HG02588 (cell line): ENCODE measurements around the gene OPRL1.
"Not testable (repeated sequence)": the region's sequence is repeated elsewhere in the genome, so short reads cannot be mapped to it uniquely, and the experiment has no call there.

ENCODE experiments used
- ATAC-seq: cut with Tn5 transposase; IDR thresholded peaks from one replicate; pipeline ENCODE4 v1.9.1; 2021; ENCODE audit warnings: mild to moderate bottlenecking, moderate library complexity; ENCODE audit not compliant: unreplicated experiment

The OPRL1 gene

DNA sequence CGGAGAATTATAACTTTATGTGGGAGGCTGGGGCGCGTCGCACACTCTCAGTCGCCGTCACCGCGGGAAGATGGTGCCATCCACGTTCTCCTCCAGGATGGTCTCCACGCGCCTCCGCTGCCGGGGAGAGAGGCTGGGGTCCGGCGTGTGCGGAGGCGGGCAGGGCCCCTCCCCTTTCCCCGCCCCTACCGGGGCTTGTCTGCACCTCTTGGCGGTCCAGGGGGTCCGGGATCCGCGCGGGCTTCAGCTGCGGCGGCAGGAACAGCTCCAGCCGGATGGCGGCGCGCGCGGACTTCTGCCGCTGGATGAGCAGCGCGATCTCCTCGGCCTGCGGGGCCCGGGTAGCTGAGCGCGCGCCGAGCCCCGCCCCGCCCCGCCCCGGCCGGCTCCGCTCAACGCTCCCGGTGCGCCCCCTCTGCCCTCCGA is 3.5 kb downstream of the OPRL1 start:
- ATAC-seq = no peak

DNA sequence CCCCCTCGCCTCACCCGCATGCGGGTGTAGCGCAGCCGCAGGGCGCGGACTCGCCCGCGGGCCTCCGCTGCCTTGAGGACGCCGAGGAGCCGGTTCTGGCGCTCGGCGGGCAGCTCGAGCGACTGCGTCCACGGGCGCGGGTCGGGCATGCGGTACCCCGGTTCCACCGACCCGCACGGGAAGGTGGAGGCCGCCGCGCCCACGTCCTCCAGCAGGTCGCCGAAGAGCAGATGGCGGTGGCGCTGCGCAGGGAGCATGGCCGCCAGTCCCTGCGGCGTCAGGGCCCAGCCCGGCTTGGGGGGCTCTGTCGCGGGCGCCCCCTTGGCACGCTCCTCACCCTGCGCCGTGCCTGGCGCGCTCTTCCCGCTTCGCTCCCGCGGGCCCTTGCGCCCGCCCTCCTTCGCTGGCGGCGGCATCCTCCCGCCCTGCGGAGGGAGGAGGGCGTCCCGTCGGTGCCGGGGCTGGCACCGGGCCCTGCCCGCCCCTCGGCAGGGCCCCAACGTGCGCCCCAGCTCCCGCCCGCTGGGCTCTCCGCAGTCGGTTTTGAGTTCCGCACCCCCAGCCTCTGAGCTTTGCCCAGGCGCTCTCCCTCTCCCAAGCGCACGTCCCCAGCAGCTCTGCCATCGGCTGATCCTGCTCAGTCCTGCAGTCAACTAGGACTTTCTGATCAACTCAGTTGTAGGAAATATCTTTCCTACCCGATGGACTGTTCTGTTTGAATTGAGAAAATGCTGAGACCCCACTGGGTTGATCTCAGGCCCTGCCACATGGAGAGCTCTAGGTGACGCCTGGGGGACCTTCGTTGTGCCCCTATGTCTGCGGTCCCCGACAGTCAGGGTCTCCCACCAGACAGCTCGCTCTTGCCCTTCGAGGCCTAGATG is 4.2 kb downstream of the OPRL1 start, which contains the start of gene LKAAEAR1:
Gene LKAAEAR1, minus strand, starts transcription at position 595 of the 881 bp plus-strand sequence. Its CDS starts 179 bp downstream, at position 416.
- ATAC-seq = no peak

DNA sequence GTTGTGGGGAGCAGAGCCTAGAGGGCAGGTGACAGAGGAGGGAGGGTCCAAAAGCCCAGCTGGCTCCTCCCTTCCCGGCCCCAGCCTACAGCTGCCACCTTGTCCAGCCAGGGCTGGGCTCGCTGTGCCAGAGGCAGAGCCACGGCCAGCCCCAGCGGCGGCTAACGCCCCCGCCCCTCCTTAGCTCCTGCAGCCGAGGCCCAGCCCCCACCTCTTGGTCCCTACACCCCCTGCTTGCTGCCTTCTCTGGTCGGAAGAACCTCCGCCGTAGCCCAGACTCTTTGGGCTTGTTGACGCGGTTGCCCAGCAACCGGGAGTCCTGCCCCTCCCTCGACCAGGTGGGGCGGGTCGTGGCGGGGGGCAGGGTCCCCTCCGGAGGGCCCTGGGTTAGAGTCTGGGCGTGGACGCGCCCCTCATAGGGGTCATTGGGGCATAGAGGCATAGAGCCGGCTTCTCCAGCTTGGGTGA is 4.8 kb downstream of the OPRL1 start:
- no peak for ATAC-seq

DNA sequence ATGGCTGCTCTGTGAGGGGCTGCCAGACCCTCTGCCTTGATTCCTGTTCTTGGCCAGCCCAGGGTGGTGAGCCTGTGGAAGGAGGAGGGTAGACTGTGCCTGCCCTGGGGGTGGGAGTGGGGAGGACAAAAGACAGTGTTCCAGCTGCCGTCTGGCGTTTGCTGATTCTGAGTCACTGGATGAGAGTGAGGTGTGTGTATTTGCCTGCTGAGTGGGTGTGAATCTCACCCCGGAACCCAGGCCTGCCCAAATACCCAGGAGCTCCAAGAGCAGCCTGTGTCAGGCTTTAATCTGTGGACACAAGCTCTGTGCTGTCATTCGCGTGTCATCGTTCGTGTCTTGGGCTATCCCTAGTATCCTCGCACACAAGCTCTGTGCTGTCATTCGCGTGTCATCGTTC is 6.9 kb downstream of the OPRL1 start:
- no peak for ATAC-seq

DNA sequence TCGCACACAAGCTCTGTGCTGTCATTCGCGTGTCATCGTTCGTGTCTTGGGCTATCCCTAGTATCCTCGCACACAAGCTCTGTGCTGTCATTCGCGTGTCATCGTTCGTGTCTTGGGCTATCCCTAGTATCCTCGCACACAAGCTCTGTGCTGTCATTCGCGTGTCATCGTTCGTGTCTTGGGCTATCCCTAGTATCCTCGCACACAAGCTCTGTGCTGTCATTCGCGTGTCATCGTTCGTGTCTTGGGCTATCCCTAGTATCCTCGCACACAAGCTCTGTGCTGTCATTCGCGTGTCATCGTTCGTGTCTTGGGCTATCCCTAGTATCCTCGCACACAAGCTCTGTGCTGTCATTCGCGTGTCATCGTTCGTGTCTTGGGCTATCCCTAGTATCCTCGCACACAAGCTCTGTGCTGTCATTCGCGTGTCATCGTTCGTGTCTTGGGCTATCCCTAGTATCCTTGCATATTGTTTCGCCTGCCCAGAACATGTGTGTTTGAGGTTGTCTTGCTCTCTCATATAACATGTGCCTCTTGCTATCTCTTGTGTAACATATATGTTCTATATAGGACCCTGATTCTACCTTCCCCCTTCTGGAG is 7.4 kb downstream of the OPRL1 start:
- ATAC-seq = not testable (repeated sequence)

DNA sequence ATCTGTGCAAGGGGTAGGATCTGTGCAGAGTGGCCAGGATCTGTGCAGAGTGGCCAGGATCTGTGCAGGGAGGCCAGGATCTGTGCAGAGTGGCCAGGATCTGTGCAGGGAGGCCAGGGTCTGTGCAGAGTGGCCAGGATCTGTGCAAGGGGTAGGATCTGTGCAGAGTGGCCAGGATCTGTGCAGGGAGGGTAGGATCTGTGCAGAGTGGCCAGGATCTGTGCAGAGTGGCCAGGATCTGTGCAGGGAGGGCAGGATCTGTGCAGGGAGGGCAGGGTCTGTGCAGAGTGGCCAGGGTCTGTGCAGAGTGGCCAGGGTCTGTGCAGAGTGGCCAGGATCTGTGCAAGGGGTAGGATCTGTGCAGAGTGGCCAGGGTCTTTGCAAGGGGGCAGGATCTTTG is 8.7 kb downstream of the OPRL1 start:
- not testable (repeated sequence) for ATAC-seq

DNA sequence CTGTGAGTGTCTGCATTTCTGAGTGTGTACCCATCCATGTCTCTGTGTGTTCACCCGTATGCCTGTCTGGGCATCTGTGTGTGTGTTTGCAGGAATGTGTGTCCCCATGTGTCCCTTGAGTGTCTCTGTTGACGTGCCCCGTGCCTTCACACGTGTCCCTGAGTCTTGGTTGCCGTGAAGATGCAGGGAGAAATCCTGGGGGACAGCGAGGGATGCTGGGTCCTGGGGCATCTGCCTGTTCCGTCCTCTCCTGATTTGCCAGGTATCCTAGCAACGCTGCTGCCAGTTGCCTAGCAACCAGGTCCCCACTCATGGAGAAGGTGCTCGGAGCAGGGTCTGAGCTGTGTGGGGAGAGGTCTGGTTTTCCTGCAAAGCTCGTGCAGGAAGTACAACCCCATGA is 10.3 kb downstream of the OPRL1 start:
- ATAC-seq = no peak

DNA sequence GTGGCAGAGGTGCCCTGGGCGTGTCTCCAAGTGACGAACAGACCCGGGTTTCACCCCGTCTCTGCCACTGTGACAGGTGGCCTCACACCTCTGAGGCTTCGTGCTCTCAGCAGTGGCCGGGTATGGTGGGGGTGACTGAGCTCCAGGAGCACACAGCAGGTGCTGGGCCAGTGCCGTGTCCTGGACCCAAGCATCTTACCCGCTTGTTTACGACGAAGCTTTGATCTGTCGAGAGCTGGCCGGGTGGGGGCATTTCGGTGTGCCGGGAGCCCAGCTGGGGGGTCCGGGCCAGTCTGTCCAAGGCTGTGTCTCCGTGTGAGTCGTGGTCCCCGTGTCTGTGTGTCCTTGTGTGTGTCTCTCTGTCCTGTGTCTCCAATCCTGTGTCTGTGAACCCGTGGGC is 11.5 kb downstream of the OPRL1 start:
- no peak for ATAC-seq

DNA sequence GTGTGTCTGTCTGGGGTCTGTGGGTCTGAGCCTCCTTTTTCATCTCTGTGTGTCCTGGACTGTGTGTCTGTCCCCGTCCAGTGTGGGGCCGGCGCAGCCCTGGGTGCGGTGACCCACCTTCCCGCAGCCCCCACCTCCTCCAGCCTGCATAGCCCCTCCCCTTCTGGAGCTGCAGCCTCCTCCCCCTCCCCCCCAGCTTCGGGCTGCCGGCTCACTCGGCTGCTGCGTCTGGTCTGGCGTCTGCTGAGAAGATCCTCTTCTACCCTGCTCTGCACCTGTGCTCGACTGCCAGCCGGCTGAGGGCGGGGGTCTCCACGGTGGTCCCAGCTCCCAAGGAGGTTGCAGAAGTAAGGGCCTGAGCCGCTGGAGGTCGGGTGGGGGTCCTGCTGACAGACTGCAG is 11.9 kb downstream of the OPRL1 start:
- no peak for ATAC-seq

DNA sequence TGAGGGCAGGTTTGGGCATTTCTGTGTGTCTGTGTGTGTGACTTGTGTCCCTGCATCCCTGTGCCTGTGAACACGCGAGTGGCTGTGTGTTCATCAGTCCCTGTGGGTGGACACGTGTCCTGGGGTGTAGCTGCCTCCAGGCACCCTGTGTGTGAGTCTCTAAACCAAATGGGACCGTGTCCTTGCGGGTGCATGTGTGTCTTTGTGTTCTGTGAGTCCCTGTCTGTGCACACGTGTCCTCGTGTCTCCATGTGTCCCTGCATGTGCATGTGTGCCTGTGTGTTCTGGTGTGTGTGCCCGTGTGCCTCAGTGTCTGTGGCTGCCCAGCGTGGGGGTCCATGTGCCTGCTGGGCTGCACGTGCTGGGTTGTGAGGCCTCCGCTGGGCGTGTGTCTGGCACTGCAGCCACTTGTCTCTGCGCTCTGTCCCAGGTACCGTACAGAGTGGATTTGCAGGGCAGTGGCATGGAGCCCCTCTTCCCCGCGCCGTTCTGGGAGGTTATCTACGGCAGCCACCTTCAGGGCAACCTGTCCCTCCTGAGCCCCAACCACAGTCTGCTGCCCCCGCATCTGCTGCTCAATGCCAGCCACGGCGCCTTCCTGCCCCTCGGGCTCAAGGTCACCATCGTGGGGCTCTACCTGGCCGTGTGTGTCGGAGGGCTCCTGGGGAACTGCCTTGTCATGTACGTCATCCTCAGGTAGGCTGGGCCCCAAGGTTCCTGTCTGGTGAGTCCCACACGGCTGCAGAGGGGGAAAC is 12.6 kb downstream of the OPRL1 start:
- no peak for ATAC-seq

DNA sequence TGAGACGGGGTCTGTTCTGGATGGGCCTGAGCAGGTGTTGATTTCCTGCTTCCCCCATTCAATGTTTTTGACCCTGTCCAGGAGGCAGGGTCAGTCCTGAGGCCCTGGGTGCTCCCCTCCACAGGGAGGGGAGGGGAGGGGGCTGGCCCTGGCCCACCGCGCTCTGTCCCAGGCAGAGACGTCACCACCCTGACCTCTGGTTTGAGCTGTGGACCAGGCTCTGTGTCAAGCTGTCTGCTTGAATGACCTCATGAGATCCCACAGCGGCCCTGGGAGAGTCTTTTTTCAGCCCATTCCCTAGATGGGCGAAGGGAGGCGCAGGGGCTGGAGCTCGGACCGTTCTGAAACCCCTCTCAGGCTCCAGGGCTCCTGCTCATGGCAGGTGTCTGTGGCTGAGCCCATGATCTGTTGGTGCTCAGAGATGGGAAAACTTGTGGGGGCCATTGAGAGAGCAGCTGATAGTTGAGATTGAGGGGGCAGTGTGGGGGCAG is 13.2 kb downstream of the OPRL1 start:
- ATAC-seq = no peak

DNA sequence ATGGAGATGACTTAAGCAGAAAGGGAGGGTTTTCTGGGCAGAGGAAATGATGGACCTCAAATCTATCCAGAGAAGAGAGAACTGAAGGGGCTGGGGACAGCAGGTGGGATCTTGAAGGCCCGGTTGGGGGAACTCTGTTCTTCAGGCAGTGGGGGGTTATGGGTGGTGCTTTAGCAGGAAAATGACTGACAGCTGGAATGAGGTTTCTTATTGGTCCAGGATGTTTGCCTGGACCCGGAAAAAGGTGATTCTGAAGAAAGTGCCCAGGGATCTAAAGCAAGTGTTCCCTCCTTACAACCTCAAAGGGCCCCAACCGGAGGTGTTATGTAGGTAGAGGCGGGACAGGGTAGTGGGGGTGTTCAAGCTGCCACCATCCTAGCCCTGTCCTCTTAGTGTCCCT is 15.6 kb downstream of the OPRL1 start:
- ATAC-seq = no peak

DNA sequence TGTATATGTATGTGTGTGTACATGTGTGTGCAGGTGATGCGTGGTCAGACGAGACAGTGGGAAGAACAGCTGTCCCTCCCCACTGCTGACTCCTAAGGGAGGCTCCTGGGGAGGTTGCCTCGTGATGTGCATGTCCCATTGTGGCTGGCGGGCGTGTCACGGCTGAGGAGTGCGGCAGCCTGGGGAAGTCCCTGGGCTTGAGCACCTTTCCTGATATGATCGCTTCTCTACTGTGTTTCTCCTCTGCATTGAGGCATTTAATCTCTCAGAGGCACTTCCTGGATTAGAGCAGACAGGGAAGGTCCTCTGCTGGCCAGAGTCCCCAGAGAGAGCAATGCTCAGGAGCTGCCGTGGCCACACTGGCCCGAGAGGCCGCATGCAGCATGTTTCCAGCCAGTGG is 16.0 kb downstream of the OPRL1 start:
- ATAC-seq = no peak

DNA sequence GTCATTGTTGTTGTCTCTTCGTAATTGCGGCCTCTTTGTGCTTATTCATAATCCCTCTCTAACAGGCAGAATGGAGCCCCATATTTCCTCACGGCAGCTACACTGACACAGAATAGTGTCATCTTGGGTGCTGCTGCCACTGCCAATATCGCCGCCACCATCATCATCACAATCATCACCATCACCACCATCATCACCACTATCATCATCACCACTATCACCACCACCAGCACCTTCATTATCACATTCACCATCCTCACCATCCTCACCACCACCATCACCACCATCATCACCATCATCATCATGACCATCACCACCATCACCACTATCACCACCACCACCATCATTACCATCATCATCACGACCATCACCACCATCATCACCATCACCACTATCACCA is 16.7 kb downstream of the OPRL1 start:
- no peak for ATAC-seq

DNA sequence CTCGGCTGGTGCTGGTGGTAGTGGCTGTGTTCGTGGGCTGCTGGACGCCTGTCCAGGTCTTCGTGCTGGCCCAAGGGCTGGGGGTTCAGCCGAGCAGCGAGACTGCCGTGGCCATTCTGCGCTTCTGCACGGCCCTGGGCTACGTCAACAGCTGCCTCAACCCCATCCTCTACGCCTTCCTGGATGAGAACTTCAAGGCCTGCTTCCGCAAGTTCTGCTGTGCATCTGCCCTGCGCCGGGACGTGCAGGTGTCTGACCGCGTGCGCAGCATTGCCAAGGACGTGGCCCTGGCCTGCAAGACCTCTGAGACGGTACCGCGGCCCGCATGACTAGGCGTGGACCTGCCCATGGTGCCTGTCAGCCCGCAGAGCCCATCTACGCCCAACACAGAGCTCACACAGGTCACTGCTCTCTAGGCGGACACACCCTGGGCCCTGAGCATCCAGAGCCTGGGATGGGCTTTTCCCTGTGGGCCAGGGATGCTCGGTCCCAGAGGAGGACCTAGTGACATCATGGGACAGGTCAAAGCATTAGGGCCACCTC is 18.7 kb downstream of the OPRL1 start:
- no peak for ATAC-seq

DNA sequence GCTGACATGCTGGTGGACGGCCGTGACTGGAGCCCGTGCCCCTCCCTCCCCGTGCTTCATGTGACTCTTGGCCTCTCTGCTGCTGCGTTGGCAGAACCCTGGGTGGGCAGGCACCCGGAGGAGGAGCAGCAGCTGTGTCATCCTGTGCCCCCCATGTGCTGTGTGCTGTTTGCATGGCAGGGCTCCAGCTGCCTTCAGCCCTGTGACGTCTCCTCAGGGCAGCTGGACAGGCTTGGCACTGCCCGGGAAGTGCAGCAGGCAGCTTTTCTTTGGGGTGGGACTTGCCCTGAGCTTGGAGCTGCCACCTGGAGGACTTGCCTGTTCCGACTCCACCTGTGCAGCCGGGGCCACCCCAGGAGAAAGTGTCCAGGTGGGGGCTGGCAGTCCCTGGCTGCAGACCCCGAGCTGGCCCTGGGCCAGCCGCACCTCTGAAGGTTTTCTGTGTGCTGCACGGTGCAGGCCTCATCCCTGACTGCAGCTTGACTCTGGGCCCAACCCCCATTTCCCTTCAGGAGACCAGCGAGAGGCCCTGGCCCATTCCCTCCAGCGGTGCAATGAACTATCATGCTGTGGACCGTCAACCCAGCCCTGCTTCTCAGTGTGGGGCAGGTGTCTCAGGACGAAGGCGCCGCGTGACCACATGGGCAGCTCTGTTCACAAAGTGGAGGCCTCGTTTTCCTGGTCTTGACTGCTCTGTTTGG is 19.4 kb downstream of the OPRL1 start:
- no peak for ATAC-seq

DNA sequence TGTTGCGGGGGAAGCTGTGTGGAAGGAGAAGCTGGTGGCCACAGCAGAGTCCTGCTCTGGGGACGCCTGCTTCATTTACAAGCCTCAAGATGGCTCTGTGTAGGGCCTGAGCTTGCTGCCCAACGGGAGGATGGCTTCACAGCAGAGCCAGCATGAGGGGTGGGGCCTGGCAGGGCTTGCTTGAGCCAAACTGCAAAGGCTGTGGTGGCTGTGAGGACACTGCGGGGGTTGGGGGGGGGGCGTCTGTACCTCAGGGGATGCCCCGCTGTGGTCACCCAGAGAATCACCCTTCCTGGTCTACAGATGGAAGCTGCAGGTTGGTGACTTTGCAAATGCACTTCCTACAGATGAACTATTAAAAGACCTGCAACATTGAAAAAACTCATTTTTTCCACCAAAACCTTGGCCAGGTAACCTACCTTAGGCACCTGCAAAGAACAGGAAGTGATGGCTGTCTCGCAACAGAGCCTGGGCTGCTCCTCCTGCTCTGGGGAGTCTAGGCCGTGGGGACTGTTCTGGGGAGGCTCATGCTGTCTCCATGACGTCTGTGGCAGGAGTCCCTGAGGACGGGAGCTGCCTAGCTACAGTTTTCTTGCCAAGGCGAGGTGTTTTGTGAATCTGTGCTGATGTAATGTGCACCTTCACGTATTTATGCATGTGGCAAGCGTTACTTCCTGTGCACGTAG is 20.1 kb downstream of the OPRL1 start:
- ATAC-seq = no peak

DNA sequence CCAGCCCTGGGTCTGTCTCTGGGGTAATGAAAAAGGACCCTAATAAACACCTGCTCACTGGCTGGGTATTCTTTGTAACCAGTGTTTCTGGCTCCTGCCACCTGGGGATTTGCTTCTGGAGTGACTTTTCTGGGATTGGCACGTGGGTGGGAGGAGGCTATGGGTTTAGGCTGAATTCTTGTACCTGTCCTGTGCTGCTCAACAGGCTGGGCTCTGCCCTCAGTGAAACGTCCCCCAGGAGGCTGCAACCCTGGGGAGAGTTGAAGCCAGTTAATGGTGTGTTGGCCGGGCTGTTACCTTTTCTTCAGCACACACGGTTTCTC is 20.6 kb downstream of the OPRL1 start:
- ATAC-seq = no peak

DNA sequence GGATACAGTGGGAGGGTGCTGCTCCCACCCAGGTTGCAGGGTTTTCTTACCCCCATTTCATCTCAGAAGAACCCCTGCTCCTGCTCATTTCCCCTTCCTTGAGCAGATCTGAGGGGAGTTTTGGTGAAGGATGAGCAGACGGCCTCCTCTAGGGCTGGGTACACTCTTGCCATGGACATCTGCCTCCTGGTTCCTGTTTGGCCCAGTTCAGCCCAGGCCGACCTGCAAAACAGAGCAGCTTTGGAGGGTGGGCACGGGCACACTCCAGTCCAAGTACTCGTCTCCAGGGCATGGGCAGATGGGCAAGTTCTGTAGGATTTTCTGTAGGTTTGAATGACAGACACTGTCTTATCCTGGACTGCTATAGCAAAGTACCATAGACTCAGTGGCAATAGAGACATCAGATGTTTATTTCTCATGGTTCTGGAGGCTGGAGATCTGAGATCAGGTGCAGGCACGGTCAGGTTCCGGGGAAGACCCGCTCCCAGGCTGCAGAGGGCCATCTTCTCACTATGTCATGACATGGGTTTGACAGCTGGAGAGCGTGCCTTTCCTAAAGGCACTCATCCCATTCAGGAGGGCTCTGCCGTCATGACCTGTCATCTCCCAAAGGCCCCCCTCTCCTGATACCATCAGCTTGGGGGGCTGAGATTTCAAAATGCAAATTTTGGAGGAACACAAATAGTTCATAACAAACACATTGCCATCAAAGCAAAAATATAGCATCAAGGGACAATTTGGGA is 21.2 kb downstream of the OPRL1 start:
- no peak for ATAC-seq
